ENCODE measurements around the gene RBBP8NL. TPM values are rescaled to one million over a fixed set of nuclear protein-coding genes. Genes with fewer than 3 reads are reported as not detected.

The RBBP8NL gene
- total and polyA plus RNA-seq, 4 donors, result under 0.01 to 0.14 TPM; not detected in 2

GRCh38 chr20:62412194-62413024 lies 14.9 kb downstream of the RBBP8NL start:
- Histone ChIP-seq H3K9me3 (ENCODE audit: control insufficient read depth in 4 of 4, low read length in 3 of 4) (no peaks in the 10 kb centered on the region), H3K27ac (ENCODE audit: low read depth in 1 of 2, low read length in 2 of 2) (no peak overlapping the region), H3K36me3 (ENCODE audit: control insufficient read depth in 4 of 4, insufficient read depth in 3 of 4, low read depth in 1 of 4, low read length in 3 of 4) (no peaks in the 10 kb centered on the region), H3K9ac (ENCODE audit: low read depth in 1 of 2, low read length in 2 of 2) (no peak overlapping the region), H3K4me3 (ENCODE audit: low read depth in 1 of 3, low read length in 3 of 3) (no peak overlapping the region), H3K27me3 (ENCODE audit: control insufficient read depth in 4 of 4, insufficient read depth in 4 of 4, low read length in 3 of 4) (no peaks in the 10 kb centered on the region), H3K4me1 (ENCODE audit: control insufficient read depth in 4 of 4, insufficient read depth in 4 of 4, low read length in 3 of 4) (peaks cover 2 to 18% (median 5%) of the 10 kb centered on the region in 4 donors)
- WGBS, result 78% methylated on average over 22 of the region's 22 CpGs
- DNase-seq (ENCODE audit: low spot score), result no peak
- TF ChIP-seq CTCF (IDR thresholded peaks at IDR 0.05; ENCODE audit: low read depth, low read length, missing input control), result no peak
- TF ChIP-seq EGR1 (IDR thresholded peaks at IDR 0.05; ENCODE audit: low read depth in 2 of 2), result no peak
- no peak for TF ChIP-seq HNF4G (IDR thresholded peaks at IDR 0.05)
- TF ChIP-seq SP1 (IDR thresholded peaks at IDR 0.05), result no peak
- no peak for TF ChIP-seq FOXA1 (IDR thresholded peaks at IDR 0.05)
- no peak for TF ChIP-seq TAF1 (conservative IDR thresholded peaks at IDR 0.05)
- no peak for TF ChIP-seq NR2F2 (IDR thresholded peaks at IDR 0.05)
- TF ChIP-seq REST (IDR thresholded peaks at IDR 0.05), result no peak
- TF ChIP-seq FOXA2 (IDR thresholded peaks at IDR 0.05), result no peak
- no peak for TF ChIP-seq RAD21 (IDR thresholded peaks at IDR 0.05)
- TF ChIP-seq ZBTB33 (IDR thresholded peaks at IDR 0.05), result no peak

GRCh38 chr20:62411479-62412193 lies 15.7 kb downstream of the RBBP8NL start:
- H3K27me3 ChIP-seq (ENCODE audit: control insufficient read depth in 4 of 4, insufficient read depth in 4 of 4, low read length in 3 of 4), result no peaks in the 10 kb centered on the region
- no peak for DNase-seq (ENCODE audit: low spot score)
- H3K9ac ChIP-seq (ENCODE audit: low read depth in 1 of 2, low read length in 2 of 2), result no peak overlapping the region
- H3K27ac ChIP-seq (ENCODE audit: low read depth in 1 of 2, low read length in 2 of 2), result no peak overlapping the region
- 69% methylated on average over 24 of the region's 24 CpGs for WGBS
- H3K4me3 ChIP-seq (ENCODE audit: low read depth in 1 of 3, low read length in 3 of 3), result no peak overlapping the region
- H3K4me1 ChIP-seq (ENCODE audit: control insufficient read depth in 4 of 4, insufficient read depth in 4 of 4, low read length in 3 of 4), result peaks cover 3 to 21% (median 6%) of the 10 kb centered on the region in 4 donors
- H3K36me3 ChIP-seq (ENCODE audit: control insufficient read depth in 4 of 4, insufficient read depth in 3 of 4, low read depth in 1 of 4, low read length in 3 of 4), result no peaks in the 10 kb centered on the region
- no peaks in the 10 kb centered on the region for H3K9me3 ChIP-seq (ENCODE audit: control insufficient read depth in 4 of 4, low read length in 3 of 4)
- TF ChIP-seq EGR1 (IDR thresholded peaks at IDR 0.05; ENCODE audit: low read depth in 2 of 2) (no peak), RAD21 (IDR thresholded peaks at IDR 0.05) (no peak), REST (IDR thresholded peaks at IDR 0.05) (no peak), GABPA (IDR thresholded peaks at IDR 0.05 in 1 of 2, conservative IDR thresholded peaks at IDR 0.05 in 1 of 2) (no peak), TAF1 (conservative IDR thresholded peaks at IDR 0.05) (no peak), JUND (IDR thresholded peaks at IDR 0.05) (no peak), FOXA2 (IDR thresholded peaks at IDR 0.05) (no peak), MAX (IDR thresholded peaks at IDR 0.05) (no peak), SP1 (IDR thresholded peaks at IDR 0.05) (no peak), ZBTB33 (IDR thresholded peaks at IDR 0.05) (no peak), HNF4G (IDR thresholded peaks at IDR 0.05) (no peak), NR2F2 (IDR thresholded peaks at IDR 0.05) (no peak), HNF4A (conservative IDR thresholded peaks at IDR 0.05) (no peak), FOXA1 (IDR thresholded peaks at IDR 0.05) (no peak)
